Ovary (tissue), 3 donors: ENCODE results near the gene KRT28.

Experiments used
- EP300 ChIP-seq: sonication (generic); formaldehyde crosslinking; IDR thresholded peaks from one replicate; pipeline ENCODE4 v1.6.1; 2017; ENCODE audit warnings: antibody characterized with exemption
- POLR2A ChIP-seq: fragments of 450-650 bp; IDR thresholded peaks from one replicate; pipeline ENCODE4 v1.6.1; 2017; ENCODE audit warnings: antibody characterized with exemption, mild to moderate bottlenecking, moderate library complexity
- TF ChIP-seq, protein P1 (sequence below), 3 donors: fragments of 450-650 bp in 2 of 3; fragments of 200-600 bp in 1 of 3; IDR thresholded peaks; one replicate each; pipeline versions ENCODE4 v1.5.1 to v1.8.0; 2016 to 2022; ENCODE audit warnings: antibody characterized with exemption in 3 of 3, mild to moderate bottlenecking in 1 of 3
- donor health status: DM: no; HTN: no; CAD: no.

DNA sequence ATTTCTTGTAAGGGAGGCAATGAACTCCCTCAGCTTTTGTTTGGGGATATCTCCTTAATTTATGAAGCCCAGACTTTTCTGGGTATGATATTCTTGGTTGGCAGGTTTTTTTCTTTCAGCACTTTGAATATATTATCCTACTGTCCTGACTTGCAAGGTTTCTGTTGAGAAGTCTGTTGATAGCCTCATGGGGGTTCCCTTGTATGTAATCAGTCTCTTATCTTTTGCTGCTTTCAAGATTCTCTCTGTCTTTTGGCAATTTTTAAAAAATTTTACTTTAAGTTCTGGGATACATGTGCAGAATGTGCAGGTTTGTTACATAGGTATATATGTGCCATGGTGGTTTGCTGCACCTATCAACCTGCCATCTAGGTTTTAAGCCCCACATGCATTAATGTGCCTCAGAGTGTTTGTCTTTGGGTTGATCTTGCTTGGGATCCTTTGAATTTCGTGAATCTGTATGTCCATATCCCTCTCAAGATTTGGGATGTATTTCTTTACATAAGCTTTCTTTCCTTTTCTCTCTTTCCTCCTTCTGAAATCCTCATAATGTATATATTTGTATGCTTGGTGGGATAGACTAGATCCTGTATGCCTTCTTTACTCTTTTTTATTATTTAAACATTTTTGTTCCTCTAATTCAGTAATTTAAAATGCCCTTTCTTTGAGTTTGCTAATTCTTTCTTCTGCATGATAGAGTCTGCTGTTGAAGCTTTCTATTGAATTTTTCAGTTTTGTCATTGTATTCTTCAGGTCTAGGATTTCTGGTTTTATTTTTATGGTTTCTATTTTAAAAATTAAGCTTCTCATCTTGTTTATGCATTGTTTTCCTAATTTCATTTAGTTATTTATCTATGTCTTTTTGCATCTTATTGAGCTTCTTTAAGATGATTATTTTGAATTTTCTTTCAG lies 39.4 kb downstream of the KRT28 start:
- TF ChIP-seq, protein P1, sequence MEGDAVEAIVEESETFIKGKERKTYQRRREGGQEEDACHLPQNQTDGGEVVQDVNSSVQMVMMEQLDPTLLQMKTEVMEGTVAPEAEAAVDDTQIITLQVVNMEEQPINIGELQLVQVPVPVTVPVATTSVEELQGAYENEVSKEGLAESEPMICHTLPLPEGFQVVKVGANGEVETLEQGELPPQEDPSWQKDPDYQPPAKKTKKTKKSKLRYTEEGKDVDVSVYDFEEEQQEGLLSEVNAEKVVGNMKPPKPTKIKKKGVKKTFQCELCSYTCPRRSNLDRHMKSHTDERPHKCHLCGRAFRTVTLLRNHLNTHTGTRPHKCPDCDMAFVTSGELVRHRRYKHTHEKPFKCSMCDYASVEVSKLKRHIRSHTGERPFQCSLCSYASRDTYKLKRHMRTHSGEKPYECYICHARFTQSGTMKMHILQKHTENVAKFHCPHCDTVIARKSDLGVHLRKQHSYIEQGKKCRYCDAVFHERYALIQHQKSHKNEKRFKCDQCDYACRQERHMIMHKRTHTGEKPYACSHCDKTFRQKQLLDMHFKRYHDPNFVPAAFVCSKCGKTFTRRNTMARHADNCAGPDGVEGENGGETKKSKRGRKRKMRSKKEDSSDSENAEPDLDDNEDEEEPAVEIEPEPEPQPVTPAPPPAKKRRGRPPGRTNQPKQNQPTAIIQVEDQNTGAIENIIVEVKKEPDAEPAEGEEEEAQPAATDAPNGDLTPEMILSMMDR (IDR thresholded peaks at IDR 0.05) = no peak
- no peak for TF ChIP-seq EP300
- TF ChIP-seq POLR2A = no peak
